H54 (cell line): ENCODE measurements around the gene PPP2R3A.
"Not testable (repeated sequence)": the region's sequence is repeated elsewhere in the genome, so short reads cannot be mapped to it uniquely, and the experiment has no call there.

Experiments used
- DNase-seq: peaks from one replicate; pipeline ENCODE4 v3.0.0; 2011; ENCODE audit warnings: low spot score, mixed read lengths; ENCODE audit not compliant: insufficient read length
- FAIRE-seq: peaks from 3 replicates; lab custom pipeline; 2011; peaks lifted over from hg19 to GRCh38; lab: Jason Lieb, UNC
- POLR2A ChIP-seq: IDR thresholded peaks from 2 replicates; pipeline ENCODE4 v1.6.1; 2011; ENCODE audit warnings: low read depth, mild to moderate bottlenecking, low read length

Gene PPP2R3A

DNA sequence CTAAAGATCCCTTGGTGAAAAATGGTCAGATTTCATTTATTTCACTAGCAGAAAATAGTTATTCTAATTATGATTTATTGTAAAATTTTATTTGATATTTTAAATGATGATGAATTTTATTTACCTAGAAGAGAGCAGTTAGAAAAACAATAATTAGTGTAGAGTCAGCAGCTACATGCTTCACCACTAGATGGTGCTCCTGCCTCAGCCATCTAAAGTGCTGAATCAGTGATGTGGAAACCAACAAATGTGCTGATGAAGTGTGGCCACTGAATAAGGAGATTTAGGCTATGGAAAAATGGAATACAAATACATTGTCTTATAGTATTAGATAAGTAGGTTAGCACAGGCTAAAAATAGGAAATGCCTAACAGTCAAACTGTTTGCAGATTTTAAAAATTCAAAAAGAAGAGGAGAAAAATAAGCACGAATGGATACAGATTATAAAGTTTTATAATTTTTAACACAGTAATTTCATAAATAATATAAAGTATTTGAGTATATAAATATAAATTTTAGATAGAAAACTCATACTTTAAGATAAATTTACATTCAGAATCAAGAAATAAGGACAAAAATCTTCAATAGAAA is 109.8 kb downstream of the PPP2R3A start:
- no peak for TF ChIP-seq POLR2A
- DNase-seq (no peak), FAIRE-seq (peak; percentile 92)

- FAIRE-seq (no peak), DNase-seq (no peak)
- TF ChIP-seq POLR2A = no peak
Measured at GRCh38 chr3:136075811-136076210, 110.3 kb downstream of the PPP2R3A start.

DNA sequence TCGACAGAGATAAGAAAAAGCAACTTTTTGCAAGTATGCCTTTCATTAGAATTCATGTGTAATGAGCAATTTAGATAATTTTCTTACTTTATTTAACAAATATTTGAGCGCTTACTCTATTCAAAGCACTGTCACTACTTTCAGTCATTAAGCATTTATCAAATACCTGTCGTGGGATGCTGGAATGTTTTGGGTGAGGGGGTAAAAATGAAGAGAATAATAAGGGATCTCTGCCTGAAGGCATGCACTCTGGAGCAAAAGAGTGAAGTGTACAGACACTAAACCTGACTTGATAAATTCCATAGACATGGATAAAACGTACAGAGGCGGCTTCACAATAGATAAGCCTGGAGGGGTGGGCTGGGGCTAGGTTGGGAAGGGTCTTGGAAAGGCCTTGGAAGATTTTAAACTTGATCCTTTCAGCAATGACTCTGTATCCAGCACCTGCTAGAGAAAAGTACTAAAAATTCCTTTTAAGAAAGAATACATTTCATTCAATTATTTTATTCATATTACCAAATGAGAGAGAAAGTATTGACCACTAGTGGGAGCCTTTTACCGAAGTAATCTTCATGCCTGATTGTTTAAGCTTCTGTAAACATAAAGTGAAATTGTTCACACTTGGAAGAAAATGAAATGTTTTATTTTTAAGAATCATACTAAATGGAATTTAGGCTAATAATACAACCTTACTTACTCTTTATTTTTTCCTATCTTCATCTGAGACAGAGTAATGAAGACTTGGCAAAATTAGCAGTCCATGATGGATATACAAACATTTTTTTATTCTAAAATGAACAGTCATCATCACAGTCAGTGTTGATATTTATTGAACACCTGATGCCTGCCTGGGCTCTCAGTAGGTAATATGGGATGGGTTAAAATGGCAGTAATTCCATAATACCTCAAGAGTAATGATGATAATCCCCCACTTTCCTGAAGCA is 113.2 kb downstream of the PPP2R3A start:
- FAIRE-seq (no peak), DNase-seq (peak; percentile 6)
- TF ChIP-seq POLR2A = no peak

- not testable (repeated sequence) for DNase-seq, FAIRE-seq
Measured at GRCh38 chr3:136083641-136084382, 118.3 kb downstream of the PPP2R3A start.

GRCh38 chr3:136085067-136085466 is 119.5 kb downstream of the PPP2R3A start:
- FAIRE-seq, DNase-seq: not testable (repeated sequence)

DNA sequence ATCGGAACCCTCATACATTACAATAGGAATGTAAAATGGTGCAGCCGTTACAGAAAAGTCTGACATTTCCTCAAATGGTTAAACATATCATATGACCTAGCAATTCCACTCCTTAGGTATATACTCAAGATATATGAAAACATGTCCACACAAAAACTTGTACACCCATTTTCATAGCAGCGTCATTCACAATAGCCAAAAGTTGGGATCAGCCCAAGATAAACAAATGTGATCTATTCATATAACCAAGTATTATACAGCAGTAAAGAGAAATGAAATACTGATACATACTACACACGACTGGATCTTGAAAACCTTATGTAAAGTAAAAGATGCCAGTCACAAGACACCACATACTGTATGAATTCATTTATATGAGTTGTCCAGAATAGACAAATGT is 128.2 kb downstream of the PPP2R3A start:
- TF ChIP-seq POLR2A = no peak
- FAIRE-seq = no peak
- no peak for DNase-seq

- no peak for DNase-seq
- FAIRE-seq = no peak
- no peak for TF ChIP-seq POLR2A
Measured at GRCh38 chr3:136105044-136105443, 139.5 kb downstream of the PPP2R3A start.

DNA sequence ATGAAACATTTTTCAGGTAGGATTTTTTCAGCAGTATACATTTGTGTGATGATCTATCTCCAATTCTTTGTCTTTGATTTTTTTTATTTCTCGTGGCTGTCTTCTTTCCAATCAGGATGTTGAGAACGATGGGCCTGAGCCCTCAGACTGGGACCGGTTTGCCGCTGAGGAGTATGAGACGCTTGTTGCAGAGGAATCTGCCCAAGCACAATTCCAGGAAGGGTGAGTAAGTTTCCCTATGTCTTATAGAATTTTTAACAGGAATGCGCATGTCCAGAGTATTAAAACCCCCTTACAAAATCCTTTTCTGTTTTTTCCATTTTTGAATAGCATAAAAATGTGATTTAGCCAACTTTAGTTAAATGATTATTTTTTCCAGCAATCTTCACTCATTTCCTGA is 140.6 kb downstream of the PPP2R3A start:
- no peak for FAIRE-seq
- no peak for TF ChIP-seq POLR2A
- DNase-seq = no peak

GRCh38 chr3:136109499-136109898 is 144.0 kb downstream of the PPP2R3A start:
- no peak for TF ChIP-seq POLR2A
- FAIRE-seq (no peak), DNase-seq (no peak)

DNA sequence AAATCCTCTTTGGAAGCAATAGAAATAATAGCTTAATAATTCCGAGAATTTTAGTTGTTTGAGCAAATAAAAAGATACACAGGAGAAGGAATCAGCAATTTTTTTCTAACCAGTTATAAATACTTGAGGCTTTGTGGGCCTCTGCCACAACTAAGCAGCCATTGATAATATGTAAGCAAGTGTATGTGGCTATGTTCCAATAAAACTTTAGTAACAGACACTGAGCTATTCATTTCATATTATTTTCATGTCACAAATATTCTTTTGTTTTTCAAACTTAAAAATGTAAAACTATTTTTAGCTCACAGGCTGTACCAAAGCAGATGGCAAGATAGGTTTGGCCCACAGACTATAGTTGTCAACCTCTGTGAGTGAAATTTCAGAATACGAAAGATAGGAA is 145.0 kb downstream of the PPP2R3A start:
- DNase-seq (no peak), FAIRE-seq (no peak)
- no peak for TF ChIP-seq POLR2A

DNA sequence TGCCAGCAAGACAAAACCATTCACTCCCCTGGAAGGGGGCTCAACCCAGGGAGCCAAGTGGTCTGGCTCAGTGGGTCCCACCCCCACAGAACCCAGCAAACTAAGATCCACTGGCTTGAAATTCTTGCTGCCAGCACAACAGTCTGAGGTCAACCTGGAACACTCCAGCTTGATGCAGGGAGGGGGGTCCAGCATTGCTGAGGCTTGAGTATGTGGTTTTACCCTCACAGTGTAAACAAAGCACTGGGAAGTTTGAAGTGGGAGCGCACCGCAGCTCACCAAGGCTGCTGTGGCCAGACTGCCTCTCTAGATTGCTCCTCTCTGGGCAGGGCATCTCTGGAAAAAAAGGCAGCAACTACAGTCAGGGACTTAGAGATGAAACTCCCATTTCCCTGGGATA is 148.9 kb downstream of the PPP2R3A start:
- no peak for TF ChIP-seq POLR2A
- DNase-seq (no peak), FAIRE-seq (no peak)

- FAIRE-seq = not testable (repeated sequence)
Measured at GRCh38 chr3:136119332-136119731, 153.8 kb downstream of the PPP2R3A start.

DNA sequence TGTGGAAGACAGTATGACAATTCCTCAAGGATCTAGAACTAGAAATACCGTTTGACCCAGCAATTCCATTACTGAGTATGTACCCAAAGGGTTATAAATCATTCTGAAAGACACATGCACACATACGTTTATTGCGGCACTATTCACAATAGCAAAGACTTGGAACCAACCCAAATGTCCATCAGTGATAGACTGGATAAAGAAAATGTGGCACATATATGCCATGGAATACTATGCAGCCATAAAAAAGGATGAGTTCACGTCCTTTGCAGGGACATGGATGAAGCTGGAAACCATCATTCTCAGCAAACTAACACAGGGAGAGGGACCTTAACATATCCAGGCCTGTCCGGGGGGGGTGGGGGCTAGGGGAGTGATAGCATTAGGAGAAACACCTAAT is 154.3 kb downstream of the PPP2R3A start:
- not testable (repeated sequence) for FAIRE-seq, DNase-seq

More at GRCh38 chr3:136119332-136119731, 153.8 kb downstream of the PPP2R3A start:
- not testable (repeated sequence) for DNase-seq
